Transverse colon (tissue), 4 donors: ENCODE measurements around the gene HSPA2.

Experiments used
- EP300 ChIP-seq: sonication (generic); formaldehyde crosslinking; IDR thresholded peaks from one replicate; pipeline ENCODE4 v1.6.1; 2017; ENCODE audit warnings: antibody characterized with exemption, low read depth
- POLR2A ChIP-seq: fragments of 450-650 bp; IDR thresholded peaks from one replicate; pipeline ENCODE4 v1.6.1; 2016; ENCODE audit warnings: antibody characterized with exemption, mild to moderate bottlenecking, moderate library complexity
- POLR2AphosphoS5 ChIP-seq, 3 donors: sonication (generic); formaldehyde crosslinking; IDR thresholded peaks; one replicate each; pipeline ENCODE4 v1.6.1; 2016; ENCODE audit warnings: antibody characterized with exemption in 3 of 3
- TF ChIP-seq, protein P1 (sequence below), 5 experiments: fragments of 200-600 bp in 3 of 5; fragments of 450-650 bp in 2 of 5; sonication (generic) in 3 of 5; IDR thresholded peaks; 1 replicate in 2 of 5; 2 replicates in 3 of 5; pipeline ENCODE4 v1.5.1; 2016 to 2017; ENCODE audit warnings: antibody characterized with exemption in 5 of 5, inconsistent platforms in 3 of 5, mild to moderate bottlenecking in 2 of 5, moderate library complexity in 1 of 5

- TF ChIP-seq POLR2AphosphoS5 (IDR thresholded peaks at IDR 0.05), result no peak
- TF ChIP-seq, protein P1, sequence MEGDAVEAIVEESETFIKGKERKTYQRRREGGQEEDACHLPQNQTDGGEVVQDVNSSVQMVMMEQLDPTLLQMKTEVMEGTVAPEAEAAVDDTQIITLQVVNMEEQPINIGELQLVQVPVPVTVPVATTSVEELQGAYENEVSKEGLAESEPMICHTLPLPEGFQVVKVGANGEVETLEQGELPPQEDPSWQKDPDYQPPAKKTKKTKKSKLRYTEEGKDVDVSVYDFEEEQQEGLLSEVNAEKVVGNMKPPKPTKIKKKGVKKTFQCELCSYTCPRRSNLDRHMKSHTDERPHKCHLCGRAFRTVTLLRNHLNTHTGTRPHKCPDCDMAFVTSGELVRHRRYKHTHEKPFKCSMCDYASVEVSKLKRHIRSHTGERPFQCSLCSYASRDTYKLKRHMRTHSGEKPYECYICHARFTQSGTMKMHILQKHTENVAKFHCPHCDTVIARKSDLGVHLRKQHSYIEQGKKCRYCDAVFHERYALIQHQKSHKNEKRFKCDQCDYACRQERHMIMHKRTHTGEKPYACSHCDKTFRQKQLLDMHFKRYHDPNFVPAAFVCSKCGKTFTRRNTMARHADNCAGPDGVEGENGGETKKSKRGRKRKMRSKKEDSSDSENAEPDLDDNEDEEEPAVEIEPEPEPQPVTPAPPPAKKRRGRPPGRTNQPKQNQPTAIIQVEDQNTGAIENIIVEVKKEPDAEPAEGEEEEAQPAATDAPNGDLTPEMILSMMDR (IDR thresholded peaks at IDR 0.05), result no peak
- no peak for TF ChIP-seq EP300
- no peak for TF ChIP-seq POLR2A
These were observed 19.8 kb upstream of the HSPA2 start for GRCh38 chr14:64520699-64521098.
